ENCODE data around the gene CFAP141. TPM values are rescaled to one million over a fixed set of nuclear protein-coding genes. Genes with fewer than 3 reads are reported as not detected.

Gene CFAP141
- total RNA-seq, 1 donor from 2014 or later: not detected

GRCh38 chr1:154191990-154192461 is 14.1 kb downstream of the CFAP141 start, which contains the start of gene TPM3:
Gene TPM3, minus strand, starts transcription at chr1:154192100. Its CDS starts 82 bp downstream, at chr1:154192018.
- no peaks in the 10 kb centered on the region for H3K9me3 ChIP-seq (ENCODE audit: control insufficient read depth in 3 of 3, low read length in 3 of 3)
- peak within 1 kb of the TSS; percentile 75 to 95 (median 85) for H3K9ac ChIP-seq (ENCODE audit: low read depth in 1 of 3, low read length in 3 of 3)
- H3K4me1 ChIP-seq (ENCODE audit: control insufficient read depth in 3 of 3, insufficient read depth in 3 of 3, low read length in 3 of 3): peaks cover 20 to 32% (median 26%) of the 10 kb centered on the region in 3 donors
- H3K27ac ChIP-seq (ENCODE audit: low read depth, low read length): peak within 1 kb of the TSS; percentile 96
- peaks cover 0 to 18% (median 0%) of the 10 kb centered on the region in 3 donors for H3K36me3 ChIP-seq (ENCODE audit: control insufficient read depth in 3 of 3, insufficient read depth in 3 of 3, low read length in 3 of 3)
- peak within 1 kb of the TSS; percentile 71 to 90 (median 84) for H3K4me3 ChIP-seq (ENCODE audit: low read length in 3 of 3)
- no peaks in the 10 kb centered on the region for H3K27me3 ChIP-seq (ENCODE audit: control insufficient read depth in 3 of 3, insufficient read depth in 3 of 3, low read length in 3 of 3)

GRCh38 chr1:154190550-154190949 is 15.6 kb downstream of the CFAP141 start:
- Histone ChIP-seq H3K27ac (ENCODE audit: low read depth, low read length) (peak overlapping the region; percentile 96), H3K4me1 (ENCODE audit: control insufficient read depth in 3 of 3, insufficient read depth in 3 of 3, low read length in 3 of 3) (peaks cover 20 to 25% (median 24%) of the 10 kb centered on the region in 3 donors), H3K9ac (ENCODE audit: low read depth in 1 of 3, low read length in 3 of 3) (peak overlapping the region; percentile 48 to 95 (median 85))

GRCh38 chr1:154186852-154187501 is 19.2 kb downstream of the CFAP141 start:
- H3K4me3 ChIP-seq (ENCODE audit: low read length in 3 of 3): peak overlapping the region; percentile 23 to 57 (median 53)
- peak overlapping the region; percentile 32 to 75 (median 38) for H3K9ac ChIP-seq (ENCODE audit: low read depth in 1 of 3, low read length in 3 of 3)

More at GRCh38 chr1:154190550-154190949, 15.6 kb downstream of the CFAP141 start:
- H3K9me3 ChIP-seq (ENCODE audit: control insufficient read depth in 3 of 3, low read length in 3 of 3): no peaks in the 10 kb centered on the region
- H3K27me3 ChIP-seq (ENCODE audit: control insufficient read depth in 3 of 3, insufficient read depth in 3 of 3, low read length in 3 of 3): no peaks in the 10 kb centered on the region
- peak overlapping the region; percentile 71 to 90 (median 84) for H3K4me3 ChIP-seq (ENCODE audit: low read length in 3 of 3)
- peaks cover 0 to 18% (median 0%) of the 10 kb centered on the region in 3 donors for H3K36me3 ChIP-seq (ENCODE audit: control insufficient read depth in 3 of 3, insufficient read depth in 3 of 3, low read length in 3 of 3)

GRCh38 chr1:154186177-154186576 is 20.0 kb downstream of the CFAP141 start:
- peak overlapping the region in 2 of 3 donors; percentile 6 to 17 for H3K4me3 ChIP-seq (ENCODE audit: low read length in 3 of 3)
- H3K27me3 ChIP-seq (ENCODE audit: control insufficient read depth in 3 of 3, insufficient read depth in 3 of 3, low read length in 3 of 3): no peaks in the 10 kb centered on the region
- H3K9ac ChIP-seq (ENCODE audit: low read depth in 1 of 3, low read length in 3 of 3): no peak overlapping the region
- no peaks in the 10 kb centered on the region for H3K9me3 ChIP-seq (ENCODE audit: control insufficient read depth in 3 of 3, low read length in 3 of 3)
- peaks cover 12 to 24% (median 24%) of the 10 kb centered on the region in 3 donors for H3K4me1 ChIP-seq (ENCODE audit: control insufficient read depth in 3 of 3, insufficient read depth in 3 of 3, low read length in 3 of 3)
- H3K36me3 ChIP-seq (ENCODE audit: control insufficient read depth in 3 of 3, insufficient read depth in 3 of 3, low read length in 3 of 3): peaks cover 0 to 11% (median 0%) of the 10 kb centered on the region in 3 donors
- no peak overlapping the region for H3K27ac ChIP-seq (ENCODE audit: low read depth, low read length)

More at GRCh38 chr1:154186852-154187501, 19.2 kb downstream of the CFAP141 start:
- H3K27ac ChIP-seq (ENCODE audit: low read depth, low read length): peak overlapping the region; percentile 58
- H3K27me3 ChIP-seq (ENCODE audit: control insufficient read depth in 3 of 3, insufficient read depth in 3 of 3, low read length in 3 of 3): no peaks in the 10 kb centered on the region
- H3K9me3 ChIP-seq (ENCODE audit: control insufficient read depth in 3 of 3, low read length in 3 of 3): no peaks in the 10 kb centered on the region
- H3K36me3 ChIP-seq (ENCODE audit: control insufficient read depth in 3 of 3, insufficient read depth in 3 of 3, low read length in 3 of 3): peaks cover 0 to 18% (median 0%) of the 10 kb centered on the region in 3 donors
- H3K4me1 ChIP-seq (ENCODE audit: control insufficient read depth in 3 of 3, insufficient read depth in 3 of 3, low read length in 3 of 3): peaks cover 7 to 17% (median 17%) of the 10 kb centered on the region in 3 donors

- peaks cover 5 to 15% (median 12%) of the 10 kb centered on the region in 3 donors for H3K36me3 ChIP-seq (ENCODE audit: control insufficient read depth in 3 of 3, insufficient read depth in 3 of 3, low read length in 3 of 3)
- peaks cover 34 to 47% (median 44%) of the 10 kb centered on the region in 3 donors for H3K4me1 ChIP-seq (ENCODE audit: control insufficient read depth in 3 of 3, insufficient read depth in 3 of 3, low read length in 3 of 3)
These were observed 22.9 kb downstream of the CFAP141 start for GRCh38 chr1:154183046-154183915.

GRCh38 chr1:154182344-154183045 is 23.6 kb downstream of the CFAP141 start:
- Histone ChIP-seq H3K9me3 (ENCODE audit: control insufficient read depth in 3 of 3, low read length in 3 of 3) (no peaks in the 10 kb centered on the region), H3K27ac (ENCODE audit: low read depth, low read length) (peak overlapping the region; percentile 94), H3K4me3 (ENCODE audit: low read length in 3 of 3) (peak overlapping the region; percentile 89 to 95 (median 89)), H3K27me3 (ENCODE audit: control insufficient read depth in 3 of 3, insufficient read depth in 3 of 3, low read length in 3 of 3) (no peaks in the 10 kb centered on the region), H3K9ac (ENCODE audit: low read depth in 1 of 3, low read length in 3 of 3) (peak overlapping the region; percentile 85 to 92 (median 88)), H3K4me1 (ENCODE audit: control insufficient read depth in 3 of 3, insufficient read depth in 3 of 3, low read length in 3 of 3) (peaks cover 42 to 52% (median 52%) of the 10 kb centered on the region in 3 donors), H3K36me3 (ENCODE audit: control insufficient read depth in 3 of 3, insufficient read depth in 3 of 3, low read length in 3 of 3) (peaks cover 5 to 13% (median 11%) of the 10 kb centered on the region in 3 donors)

More at GRCh38 chr1:154183046-154183915, 22.9 kb downstream of the CFAP141 start:
- no peaks in the 10 kb centered on the region for H3K9me3 ChIP-seq (ENCODE audit: control insufficient read depth in 3 of 3, low read length in 3 of 3)
- peak overlapping the region; percentile 94 for H3K27ac ChIP-seq (ENCODE audit: low read depth, low read length)
- H3K4me3 ChIP-seq (ENCODE audit: low read length in 3 of 3): peak overlapping the region; percentile 89 to 95 (median 89)
- H3K27me3 ChIP-seq (ENCODE audit: control insufficient read depth in 3 of 3, insufficient read depth in 3 of 3, low read length in 3 of 3): no peaks in the 10 kb centered on the region
- H3K9ac ChIP-seq (ENCODE audit: low read depth in 1 of 3, low read length in 3 of 3): peak overlapping the region; percentile 85 to 92 (median 88)

- Histone ChIP-seq H3K9me3 (ENCODE audit: control insufficient read depth in 3 of 3, low read length in 3 of 3) (no peaks in the 10 kb centered on the region), H3K4me3 (ENCODE audit: low read length in 3 of 3) (peak overlapping the region; percentile 89 to 95 (median 89)), H3K27me3 (ENCODE audit: control insufficient read depth in 3 of 3, insufficient read depth in 3 of 3, low read length in 3 of 3) (no peaks in the 10 kb centered on the region), H3K27ac (ENCODE audit: low read depth, low read length) (peak overlapping the region; percentile 94), H3K9ac (ENCODE audit: low read depth in 1 of 3, low read length in 3 of 3) (peak overlapping the region; percentile 85 to 92 (median 88)), H3K4me1 (ENCODE audit: control insufficient read depth in 3 of 3, insufficient read depth in 3 of 3, low read length in 3 of 3) (peaks cover 47 to 57% (median 55%) of the 10 kb centered on the region in 3 donors), H3K36me3 (ENCODE audit: control insufficient read depth in 3 of 3, insufficient read depth in 3 of 3, low read length in 3 of 3) (peaks cover 7 to 15% (median 8%) of the 10 kb centered on the region in 3 donors)
These were observed 24.2 kb downstream of the CFAP141 start for GRCh38 chr1:154181944-154182343.

GRCh38 chr1:154179946-154180687 is 26.0 kb downstream of the CFAP141 start:
- Histone ChIP-seq H3K4me1 (ENCODE audit: control insufficient read depth in 3 of 3, insufficient read depth in 3 of 3, low read length in 3 of 3) (peaks cover 58 to 70% (median 69%) of the 10 kb centered on the region in 3 donors), H3K27ac (ENCODE audit: low read depth, low read length) (peak overlapping the region; percentile 31), H3K4me3 (ENCODE audit: low read length in 3 of 3) (no peak overlapping the region), H3K27me3 (ENCODE audit: control insufficient read depth in 3 of 3, insufficient read depth in 3 of 3, low read length in 3 of 3) (no peaks in the 10 kb centered on the region), H3K9me3 (ENCODE audit: control insufficient read depth in 3 of 3, low read length in 3 of 3) (no peaks in the 10 kb centered on the region), H3K36me3 (ENCODE audit: control insufficient read depth in 3 of 3, insufficient read depth in 3 of 3, low read length in 3 of 3) (peaks cover 16 to 21% (median 16%) of the 10 kb centered on the region in 3 donors), H3K9ac (ENCODE audit: low read depth in 1 of 3, low read length in 3 of 3) (no peak overlapping the region)
